T-helper 22 cell (primary cell): ENCODE data around the gene SMCO4.

Source experiments
- DNase-seq: peaks from one replicate; pipeline ENCODE4 v3.0.0-alpha.2; 2020; ENCODE audit warnings: low read depth

SMCO4 gene

DNA sequence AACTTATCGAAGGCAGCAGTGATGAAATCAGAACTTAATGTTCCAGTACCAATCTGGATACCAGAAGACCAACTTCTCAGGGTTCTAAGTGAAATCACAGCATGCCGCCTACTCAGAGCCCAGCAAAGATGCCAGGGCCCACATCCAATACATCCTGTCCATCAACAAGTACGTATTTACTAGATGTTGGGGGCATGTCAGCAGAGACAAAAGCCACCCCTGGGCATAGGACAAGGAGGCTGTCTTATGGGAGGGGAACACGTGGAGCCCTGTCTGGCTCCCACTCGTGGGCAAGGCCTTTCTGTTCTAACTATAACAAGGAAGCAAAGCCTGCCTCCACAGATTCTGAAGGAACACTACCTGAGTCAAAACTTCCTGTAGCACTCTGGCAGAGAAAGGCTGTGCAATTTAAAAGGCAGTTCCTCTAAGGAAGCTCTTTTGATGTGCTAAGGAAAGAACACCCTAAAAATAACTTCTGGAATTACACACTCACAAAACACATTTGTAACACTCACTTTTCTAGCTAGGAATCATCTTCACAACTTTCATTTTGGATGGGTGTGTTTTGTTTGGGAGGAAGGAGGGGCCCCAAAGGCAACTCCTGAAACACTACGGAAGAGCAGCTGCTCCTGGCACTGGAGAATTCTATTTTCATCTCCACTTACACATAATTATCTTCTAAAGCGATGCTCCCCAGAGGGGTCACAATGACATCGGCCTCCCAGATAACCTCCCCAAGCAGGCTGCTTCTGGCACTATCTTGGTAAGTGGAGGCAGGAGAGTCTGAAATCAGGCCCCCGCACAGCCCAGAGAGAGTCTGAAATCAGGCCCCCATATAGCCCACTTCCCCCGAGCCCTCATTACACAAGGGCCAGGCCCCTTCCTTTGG, 14.2 kb downstream of the SMCO4 start:
- DNase-seq, result no peak

DNA sequence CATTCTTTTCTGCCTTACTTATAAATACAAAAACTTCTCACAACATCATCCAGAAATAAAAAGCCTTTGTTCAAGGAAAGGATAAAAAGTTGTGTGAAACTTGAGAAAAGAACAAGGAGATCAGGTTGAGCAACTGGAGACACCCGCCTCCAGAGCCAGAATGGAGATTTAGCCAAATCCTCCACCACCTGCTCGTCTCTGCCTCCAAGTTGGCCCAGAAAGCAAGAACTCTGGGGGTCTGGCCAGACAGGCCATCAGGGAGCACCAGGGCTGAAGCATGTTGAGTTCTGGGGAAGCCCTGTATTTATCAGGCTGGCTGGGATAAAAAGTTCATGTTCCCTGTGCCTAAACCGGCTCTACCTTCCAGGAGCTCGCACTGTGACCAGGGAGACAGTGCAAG, 14.9 kb downstream of the SMCO4 start:
- DNase-seq, result no peak

DNA sequence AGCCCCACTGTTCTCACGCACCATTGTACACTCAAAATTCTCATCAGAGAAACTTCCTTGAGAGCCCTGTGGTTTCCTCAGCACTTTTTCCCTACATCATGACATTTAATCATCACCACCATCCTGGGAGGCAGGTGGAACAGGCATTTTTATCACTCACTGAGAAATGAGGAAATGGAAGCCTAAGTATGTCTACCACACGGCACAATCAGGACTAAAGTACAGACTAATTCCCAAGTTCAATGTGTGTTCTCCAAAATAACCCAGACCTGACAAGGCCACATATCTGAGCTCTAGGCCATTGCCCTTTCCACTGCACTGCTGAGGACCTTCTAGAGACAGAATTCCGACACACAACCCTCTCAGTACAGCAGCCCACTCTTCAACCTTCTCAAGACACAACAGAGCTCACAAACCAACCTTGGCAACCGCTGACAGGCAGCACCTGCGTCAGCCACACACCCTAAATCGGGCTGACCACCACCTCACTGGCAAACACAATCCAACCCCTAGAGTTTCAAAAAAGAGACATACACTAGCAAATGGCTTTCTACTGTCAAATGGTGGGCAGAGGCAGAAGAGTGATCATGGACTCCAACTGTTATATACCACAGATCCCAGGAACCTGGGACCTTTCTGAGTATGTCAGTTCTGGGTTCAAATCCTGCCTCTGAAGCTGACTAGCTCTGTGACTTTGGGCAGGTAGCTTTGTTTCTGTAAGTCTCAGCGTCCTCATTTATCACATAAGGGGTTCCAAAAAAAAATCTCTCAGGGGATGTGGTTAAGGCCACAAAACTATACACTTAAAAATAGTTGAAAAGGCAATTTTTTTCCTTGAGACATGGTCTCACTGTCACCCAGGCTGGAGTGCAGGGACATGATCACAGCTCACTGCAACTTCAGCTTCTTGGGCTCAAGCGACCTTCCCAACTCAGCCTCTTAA, 16.3 kb downstream of the SMCO4 start:
- DNase-seq, result no peak

DNA sequence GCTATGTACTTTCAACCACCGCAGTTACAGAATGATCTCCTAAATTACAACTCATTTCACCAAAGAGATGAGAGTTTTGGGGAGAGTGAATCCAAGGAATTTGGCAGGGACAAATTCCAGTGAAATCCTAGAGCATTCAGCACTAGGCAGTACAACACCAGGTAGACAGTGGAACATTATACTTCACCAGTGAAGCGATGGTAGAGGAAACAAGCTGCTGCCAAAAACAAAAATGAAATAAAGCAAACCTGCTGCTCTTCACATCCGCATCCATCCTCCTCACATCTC, 16.9 kb downstream of the SMCO4 start:
- DNase-seq, result no peak

DNA sequence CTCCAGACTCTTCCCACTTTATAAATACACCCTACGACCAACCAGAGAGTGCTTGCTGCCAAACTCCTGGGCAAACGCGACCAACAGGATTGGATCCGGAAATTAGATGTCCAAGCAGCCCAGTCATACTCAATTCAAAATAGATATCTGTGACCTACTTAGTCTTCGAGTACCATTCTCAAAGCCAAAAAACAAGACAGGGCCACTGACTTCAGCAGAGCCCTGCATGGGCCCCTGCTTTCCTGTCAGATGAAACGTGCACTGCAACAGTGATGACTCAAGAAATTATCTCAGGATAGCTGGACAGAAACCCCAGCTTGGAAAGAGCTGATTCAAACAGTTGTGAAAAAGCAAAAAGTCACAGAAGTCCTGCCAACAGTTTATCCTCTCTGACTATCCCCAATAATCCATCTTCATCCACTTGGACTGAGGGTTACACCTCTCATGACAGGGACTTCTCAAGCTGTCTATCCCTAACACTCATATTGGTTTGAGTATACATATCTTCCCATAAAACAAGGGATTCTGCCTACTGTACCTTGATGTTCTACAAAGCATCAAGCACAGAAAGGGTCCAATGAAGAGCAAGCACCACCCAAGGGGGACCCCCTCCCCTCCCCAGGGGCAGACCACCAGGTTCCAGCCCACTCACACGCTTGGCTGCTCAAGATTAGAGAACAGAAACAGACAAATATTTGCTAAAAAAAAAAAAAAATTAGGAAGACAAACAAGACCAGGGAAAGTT, 17.4 kb downstream of the SMCO4 start:
- no peak for DNase-seq

DNA sequence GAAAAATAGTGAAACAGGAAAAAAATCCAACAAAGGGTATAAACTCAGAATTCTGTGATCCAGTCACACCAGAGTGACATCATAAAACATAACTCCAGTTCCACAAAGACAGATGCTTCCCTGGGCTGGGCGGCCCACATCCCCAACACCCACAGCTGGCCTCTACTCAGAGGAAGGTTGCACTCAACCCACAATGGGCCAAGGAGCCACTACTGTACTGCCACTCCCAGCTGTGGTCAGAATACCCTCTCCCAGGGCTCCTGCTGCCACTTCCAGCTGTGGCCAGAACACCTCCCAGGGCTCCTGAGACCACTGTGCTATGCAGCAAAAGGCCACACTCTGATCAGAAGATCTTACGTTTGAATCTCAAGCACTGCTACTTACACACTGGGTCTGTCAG, 18.3 kb downstream of the SMCO4 start:
- DNase-seq, result no peak

DNA sequence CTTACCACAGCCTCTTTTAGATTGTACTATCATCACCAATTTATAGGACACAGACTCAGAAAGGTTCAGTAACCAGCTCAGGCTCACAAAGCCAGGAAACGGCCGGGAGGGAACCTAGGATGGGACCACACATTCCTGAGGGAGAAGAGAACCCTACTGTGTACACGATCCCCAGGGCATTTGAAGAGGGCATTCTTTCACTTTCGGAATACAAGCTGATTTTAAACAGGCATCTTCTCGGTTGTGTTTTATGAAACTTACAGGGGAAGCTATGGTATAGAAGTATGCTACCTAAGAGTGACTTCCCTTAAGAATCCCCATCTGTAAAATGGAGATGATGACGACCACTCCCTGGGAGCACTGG, 19.0 kb downstream of the SMCO4 start:
- DNase-seq, result no peak

DNA sequence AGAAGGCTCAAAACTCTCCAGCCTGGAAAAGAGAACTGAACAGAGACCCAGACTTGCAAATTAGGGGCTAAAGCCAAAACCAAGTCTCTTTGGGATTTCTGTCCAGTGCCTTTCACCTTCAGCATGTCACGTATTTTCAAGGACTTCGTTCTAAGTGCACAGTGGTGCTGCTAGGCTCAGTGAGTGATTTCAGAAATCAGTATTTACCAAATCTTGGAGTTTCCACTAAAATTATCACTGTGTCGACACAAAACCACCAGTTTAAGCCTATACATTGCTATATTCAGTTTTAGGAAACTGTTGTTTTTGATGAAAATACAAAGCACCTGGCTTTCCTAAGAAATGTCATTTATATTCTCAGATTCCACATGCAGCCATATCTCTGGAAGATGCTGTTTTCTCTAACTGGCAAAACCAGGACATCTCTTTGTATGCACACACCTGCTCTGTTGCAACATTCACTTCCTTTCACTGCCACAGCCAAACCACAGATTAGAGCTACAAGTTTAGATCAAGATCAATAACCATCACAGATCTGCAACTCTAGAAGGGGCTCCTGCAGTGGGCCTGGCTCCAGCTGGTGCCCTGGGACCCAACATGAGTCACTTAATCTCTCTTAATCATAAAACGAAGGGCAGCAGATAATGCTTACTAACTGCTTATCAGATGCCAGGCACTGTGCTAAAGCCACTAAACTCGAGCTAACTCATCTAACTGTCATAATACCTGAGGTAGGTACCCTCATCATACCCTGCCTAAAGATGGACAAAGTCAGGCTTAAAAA, 22.3 kb downstream of the SMCO4 start:
- no peak for DNase-seq

DNA sequence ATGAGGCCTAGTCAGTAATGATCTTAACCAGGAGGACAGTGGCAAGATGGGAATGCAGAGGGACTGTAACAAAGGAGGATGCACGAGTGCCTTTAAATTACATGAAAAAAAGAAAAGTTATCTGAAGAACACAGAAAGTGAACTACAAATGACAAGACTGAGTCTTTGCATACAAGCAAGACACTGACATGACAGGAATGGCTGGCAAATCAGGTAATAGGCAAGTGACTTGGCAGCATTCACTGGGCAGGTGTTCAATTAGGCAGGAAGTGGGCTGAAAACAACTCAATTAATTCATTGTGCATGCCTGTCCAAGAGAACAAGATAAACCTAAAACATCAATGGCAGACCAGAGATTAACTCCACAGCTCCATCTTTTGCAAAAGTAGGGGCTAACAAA, 24.0 kb downstream of the SMCO4 start:
- DNase-seq, result no peak

DNA sequence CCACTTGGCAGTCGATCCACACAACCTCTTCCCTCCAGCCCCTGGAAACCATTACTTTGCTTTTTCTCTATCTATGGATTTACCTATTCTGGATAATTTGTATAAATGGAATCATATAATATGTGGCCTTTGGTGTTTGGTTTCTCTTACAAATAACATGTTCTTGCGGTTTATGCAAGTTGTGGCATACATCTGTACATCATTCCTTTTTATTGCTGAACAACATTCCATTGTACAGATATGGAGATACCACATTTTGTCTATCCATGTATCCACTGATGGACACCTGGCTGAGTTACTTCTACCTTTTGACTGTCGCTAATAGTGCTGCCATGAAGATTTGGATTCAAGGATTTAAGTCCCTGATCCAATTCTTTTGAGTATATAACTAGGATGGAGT, 25.1 kb downstream of the SMCO4 start:
- DNase-seq, result no peak

DNA sequence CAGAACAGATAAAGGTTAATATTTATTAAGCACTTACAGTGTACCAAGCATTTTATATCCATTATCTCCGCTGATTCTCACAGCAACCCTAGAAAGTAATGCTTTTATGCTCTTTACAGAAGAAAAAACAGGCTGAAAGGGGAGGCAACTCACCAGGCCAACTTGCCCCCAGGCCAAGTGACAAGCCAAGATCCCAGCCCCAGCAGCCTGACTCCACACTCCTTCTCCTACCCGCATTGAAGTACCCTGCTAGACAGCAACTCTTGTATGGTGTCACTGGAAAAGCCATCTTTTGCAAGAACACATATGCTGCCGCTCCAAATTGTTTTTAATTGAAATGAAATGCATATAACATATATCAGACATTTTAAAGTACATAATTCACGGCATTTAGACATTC, 25.6 kb downstream of the SMCO4 start:
- no peak for DNase-seq

DNA sequence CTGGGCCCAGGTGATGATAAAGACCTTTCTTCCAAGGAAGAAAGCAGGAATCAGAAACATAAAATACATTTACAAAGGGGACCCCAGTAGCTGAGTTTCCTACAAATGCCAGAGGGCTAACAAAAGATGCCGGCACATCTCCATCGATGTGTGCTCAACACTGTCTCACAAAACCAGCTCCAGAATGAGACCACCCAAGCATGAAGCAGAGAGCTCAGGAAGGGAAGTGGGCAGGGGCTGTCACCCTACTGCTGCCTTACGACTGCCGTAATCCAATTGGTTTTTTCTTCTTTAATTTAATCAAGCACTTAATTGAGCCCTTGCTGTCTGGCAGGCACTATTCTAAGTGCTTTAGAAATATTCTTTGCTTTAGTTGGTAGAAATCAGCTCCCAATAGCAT, 26.1 kb downstream of the SMCO4 start:
- no peak for DNase-seq

DNA sequence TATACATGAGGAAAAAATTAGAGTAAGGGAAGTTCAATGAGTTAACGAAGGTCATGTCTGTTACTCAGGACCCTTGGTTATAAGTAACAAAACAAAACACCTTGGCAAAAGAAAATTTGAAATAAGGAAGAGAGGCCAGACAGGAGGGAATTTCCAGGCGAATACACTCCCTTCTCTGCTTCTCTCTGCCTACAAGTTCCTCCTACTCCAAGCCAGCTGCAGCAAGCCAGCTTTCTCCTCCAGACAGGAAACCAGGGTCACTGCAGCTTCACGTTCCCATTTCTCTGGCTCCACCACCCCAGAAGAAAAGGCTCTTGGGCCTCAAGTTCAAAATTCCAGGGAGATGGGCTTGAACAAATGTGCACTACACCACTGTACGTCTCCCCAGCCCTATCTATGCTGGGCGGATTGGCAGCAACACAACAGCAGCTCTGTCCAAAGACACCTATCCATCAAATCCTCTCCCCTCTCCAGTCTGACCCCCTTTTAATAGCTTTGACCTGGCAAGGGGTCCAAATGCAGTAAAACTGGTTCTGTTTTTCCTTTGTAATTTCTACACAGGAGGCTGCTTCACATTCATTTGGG, 27.7 kb downstream of the SMCO4 start:
- DNase-seq, result no peak

DNA sequence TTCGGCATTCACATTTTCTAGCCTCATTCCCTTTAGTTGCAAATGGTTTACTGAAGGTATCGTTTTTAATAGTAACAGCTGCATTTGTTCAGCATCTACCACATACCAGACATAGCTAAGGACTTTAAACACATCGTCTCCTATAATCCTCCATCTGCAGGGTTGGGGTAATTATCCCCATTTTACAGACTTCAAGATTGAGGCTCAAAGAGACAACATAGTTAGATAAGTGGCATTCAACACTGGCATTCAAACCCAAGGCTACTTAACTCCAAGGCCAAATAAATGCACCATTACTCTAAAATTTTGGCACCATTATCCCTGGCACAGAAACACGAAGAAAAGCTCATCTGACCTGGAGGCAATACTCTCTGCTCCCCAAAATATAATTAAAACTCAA, 28.5 kb downstream of the SMCO4 start:
- no peak for DNase-seq

DNA sequence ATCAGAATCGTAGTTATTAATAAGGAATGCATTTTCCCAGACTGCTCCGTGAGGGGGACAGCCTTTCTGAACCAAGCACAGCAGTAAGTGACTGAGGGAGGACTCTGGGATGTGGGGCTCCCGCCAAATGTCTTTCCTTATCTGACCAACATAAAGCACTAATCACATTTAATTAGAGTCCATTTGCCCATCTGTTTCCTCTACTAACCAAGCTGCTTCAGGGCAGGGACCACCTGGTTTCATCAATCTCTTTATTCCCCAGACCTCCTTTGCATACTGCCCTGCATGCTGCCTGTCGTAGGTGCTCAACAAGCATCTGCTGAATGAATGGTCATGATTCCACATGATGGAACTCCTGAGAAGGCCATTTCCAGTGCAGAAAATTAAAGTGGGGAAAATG, 29.4 kb downstream of the SMCO4 start:
- DNase-seq, result no peak

DNA sequence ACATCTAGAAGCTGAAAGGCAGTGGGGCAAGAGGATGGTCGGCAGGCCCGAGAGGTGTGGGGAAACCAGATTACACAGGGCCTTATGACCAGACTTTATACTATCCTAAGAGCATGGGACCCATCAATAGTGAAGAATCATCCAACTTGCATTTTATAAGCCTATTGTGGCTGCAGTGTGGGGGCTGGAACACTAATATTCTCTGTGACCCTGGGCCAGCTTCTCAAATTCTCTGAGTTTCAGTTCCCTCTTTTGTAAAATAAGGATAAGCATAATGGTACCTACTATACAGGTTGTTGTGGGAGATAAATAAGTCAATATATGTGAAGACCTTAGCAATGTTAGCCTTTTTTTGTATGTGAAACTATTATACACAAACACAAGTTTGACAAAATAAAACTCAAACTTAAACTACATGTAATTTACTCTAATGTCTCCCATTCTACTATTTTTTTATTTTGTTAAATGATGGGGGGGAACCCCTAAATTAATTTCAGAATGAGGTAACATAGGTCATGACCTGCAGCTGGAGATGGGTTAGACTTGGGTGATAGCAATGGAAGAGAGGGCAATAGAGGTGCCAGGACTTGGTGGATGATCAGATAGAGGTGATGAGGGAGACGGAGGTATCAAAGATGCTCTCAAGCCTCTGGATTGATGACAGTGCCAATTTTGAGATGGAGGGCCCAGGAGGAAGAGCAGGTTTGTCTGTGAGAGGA, 30.1 kb downstream of the SMCO4 start:
- no peak for DNase-seq

DNA sequence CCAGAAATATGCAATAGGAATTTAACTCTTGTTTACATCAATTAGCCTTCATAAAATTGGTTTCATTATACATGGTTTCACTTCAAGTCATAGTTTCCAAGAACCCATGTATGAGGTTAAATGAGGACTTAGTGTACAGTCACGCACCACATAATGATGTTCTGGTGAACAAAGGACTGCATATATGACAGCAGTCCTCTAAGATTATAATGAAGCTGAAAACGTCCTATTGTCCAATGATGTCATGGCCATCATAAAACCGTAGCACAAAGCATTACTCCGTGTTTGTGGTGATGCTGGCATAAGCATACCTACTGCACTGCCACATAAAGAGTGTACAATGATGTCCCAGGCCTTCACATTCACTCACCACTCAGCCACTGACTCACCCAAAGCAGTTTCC, 31.1 kb downstream of the SMCO4 start:
- DNase-seq, result no peak

DNA sequence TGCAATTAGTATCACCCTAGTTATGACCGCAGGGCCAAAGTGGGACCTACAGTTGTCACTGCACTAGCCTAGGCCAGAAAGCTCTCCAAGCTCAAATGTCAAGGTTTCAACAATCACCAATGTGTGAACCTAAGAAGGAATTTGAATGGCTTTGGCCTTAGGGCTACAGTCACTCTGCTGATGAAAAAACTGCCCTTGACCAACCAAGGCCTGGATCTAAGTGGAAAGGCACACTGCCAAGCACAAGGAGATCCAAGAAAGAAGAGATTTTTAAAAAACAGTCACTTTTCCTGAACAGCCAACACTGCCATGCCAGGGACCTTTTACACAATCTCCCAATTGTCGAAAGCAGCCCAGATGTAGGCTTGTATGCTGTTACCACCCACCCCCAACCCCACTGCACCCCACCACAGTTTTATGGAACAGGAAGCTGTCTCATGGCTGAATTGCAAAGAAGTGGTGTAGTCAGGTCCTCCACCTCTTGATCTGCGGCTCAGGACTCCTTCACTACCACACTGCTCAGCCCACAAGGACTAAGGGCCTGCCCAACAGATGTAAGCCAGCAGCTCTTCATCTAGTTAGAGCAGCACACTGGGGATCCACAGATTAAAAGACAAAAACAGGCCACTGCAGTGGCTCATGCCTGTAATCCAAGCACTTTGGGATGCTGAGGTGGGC, 32.9 kb downstream of the SMCO4 start:
- no peak for DNase-seq

DNA sequence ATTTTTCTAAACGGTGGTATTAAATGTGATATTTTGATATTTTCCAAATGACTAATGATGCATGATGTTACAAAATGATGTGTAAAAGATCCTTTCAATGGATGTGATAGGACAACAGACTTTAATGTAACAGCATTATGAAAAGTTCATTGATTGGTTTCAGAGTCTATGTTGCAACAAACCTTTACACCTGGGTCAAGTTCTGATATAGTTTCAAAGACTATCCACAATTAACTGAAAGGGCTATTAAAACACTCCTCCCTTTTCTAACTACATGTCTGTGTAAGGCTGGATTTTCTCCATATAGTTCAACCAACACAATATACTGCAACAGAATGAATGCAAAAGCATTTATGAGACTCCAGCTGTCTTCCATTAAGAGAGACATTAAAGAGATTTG, 35.7 kb downstream of the SMCO4 start:
- no peak for DNase-seq

DNA sequence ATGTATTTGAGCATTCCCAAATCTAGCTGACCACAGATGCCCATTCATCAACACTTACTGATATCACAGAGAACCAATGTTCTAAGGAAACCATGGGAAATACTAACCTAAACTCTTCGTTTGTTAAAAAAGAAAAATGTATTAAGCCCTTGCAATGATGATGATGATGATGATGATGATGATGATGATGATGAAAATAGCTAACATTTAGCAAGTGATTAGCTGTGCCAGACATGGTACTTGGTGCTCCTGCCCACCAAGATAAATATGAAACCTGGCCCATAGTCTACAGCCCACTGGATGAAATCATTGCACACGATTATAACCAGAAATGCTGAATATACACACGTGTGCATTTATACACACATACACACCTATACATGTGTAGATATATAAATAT, 37.5 kb downstream of the SMCO4 start:
- DNase-seq, result no peak
